Upper lobe of left lung (tissue), 6 donors: Measurements from ENCODE around the gene SPATA2. TPM values are rescaled to one million over a fixed set of nuclear protein-coding genes. Genes with fewer than 3 reads are reported as not detected.

Experiments used
- ATAC-seq, 2 donors: fragments of 200-7000 bp; cut with Tn5 transposase; one replicate each; pipeline ENCODE4 v1.9.1; 2022; ENCODE audit warnings: mild to moderate bottlenecking in 2 of 2, moderate library complexity in 2 of 2; ENCODE audit not compliant: low FRiP score in 2 of 2
- DNase-seq, 2 donors: peaks; one replicate each; pipeline ENCODE4 v3.0.0-alpha.2; 2019 to 2020
- H3K27ac ChIP-seq, 4 donors: fragments of 200-600 bp; sonication (generic); one replicate each; pipeline ENCODE4 v1.5.1; 2016 to 2019
- H3K27me3 ChIP-seq, 4 donors: fragments of 200-600 bp; sonication (generic); one replicate each; pipeline ENCODE4 v1.5.1; 2017 to 2019
- H3K36me3 ChIP-seq, 4 donors: fragments of 200-600 bp; sonication (generic); one replicate each; pipeline ENCODE4 v1.5.1; 2016 to 2019
- H3K4me1 ChIP-seq, 4 donors: fragments of 200-600 bp; sonication (generic); one replicate each; pipeline ENCODE4 v1.5.1; 2018 to 2019
- H3K4me3 ChIP-seq, 4 donors: fragments of 200-600 bp; sonication (generic); one replicate each; pipeline ENCODE4 v1.5.1; 2017 to 2019; ENCODE audit warnings: mild to moderate bottlenecking in 2 of 4, moderate library complexity in 1 of 4
- H3K9me3 ChIP-seq, 4 donors: fragments of 200-600 bp; sonication (generic); one replicate each; pipeline ENCODE4 v1.5.1; 2018 to 2019
- EP300 ChIP-seq, 4 donors: sonication (generic); formaldehyde crosslinking; IDR thresholded peaks; one replicate each; pipeline ENCODE4 v1.5.1; 2017; ENCODE audit warnings: antibody characterized with exemption in 4 of 4, control low read depth in 2 of 4
- POLR2A ChIP-seq, 4 donors: fragments of 450-650 bp; IDR thresholded peaks; one replicate each; pipeline ENCODE4 v1.5.1; 2016 to 2017; ENCODE audit warnings: antibody characterized with exemption in 4 of 4, mild to moderate bottlenecking in 2 of 4
- POLR2AphosphoS5 ChIP-seq, 2 donors: sonication (generic); formaldehyde crosslinking; IDR thresholded peaks; one replicate each; pipeline ENCODE4 v1.5.1; 2017; ENCODE audit warnings: antibody characterized with exemption in 2 of 2
- WGBS, 2 donors: methylation state at CpG; one replicate each; pipeline ENCODE4 v1.1.5; 2017 to 2018; 5-methylcytosine and 5-hydroxymethylcytosine counted together
- total RNA-seq, 6 donors: library from RNA; depleted of rRNA in 4 of 6; stranded (reverse); fragments of >200 nt in 4 of 6; gene quantifications; one replicate each; pipeline versions ENCODE4 v1.1.0 to v1.2.1, GENCODE V29; 2016 to 2021
- TF ChIP-seq, protein P1 (sequence below), 6 experiments: fragments of 450-650 bp in 4 of 6; fragments of 200-600 bp in 2 of 6; sonication (generic) in 2 of 6; IDR thresholded peaks; one replicate each; pipeline ENCODE4 v1.5.1; 2016 to 2019; ENCODE audit warnings: antibody characterized with exemption in 6 of 6
- donor health status: DM: no; HTN: no; CAD: no; lungs with moderate emphysema.
- donor health status: DM: no; HTN: yes; CAD: no; lungs with severe emphysema.

SPATA2 gene
- total RNA-seq, 6 donors from 2014 or later = 5.1 to 9.4 (median 6.4) TPM

DNA sequence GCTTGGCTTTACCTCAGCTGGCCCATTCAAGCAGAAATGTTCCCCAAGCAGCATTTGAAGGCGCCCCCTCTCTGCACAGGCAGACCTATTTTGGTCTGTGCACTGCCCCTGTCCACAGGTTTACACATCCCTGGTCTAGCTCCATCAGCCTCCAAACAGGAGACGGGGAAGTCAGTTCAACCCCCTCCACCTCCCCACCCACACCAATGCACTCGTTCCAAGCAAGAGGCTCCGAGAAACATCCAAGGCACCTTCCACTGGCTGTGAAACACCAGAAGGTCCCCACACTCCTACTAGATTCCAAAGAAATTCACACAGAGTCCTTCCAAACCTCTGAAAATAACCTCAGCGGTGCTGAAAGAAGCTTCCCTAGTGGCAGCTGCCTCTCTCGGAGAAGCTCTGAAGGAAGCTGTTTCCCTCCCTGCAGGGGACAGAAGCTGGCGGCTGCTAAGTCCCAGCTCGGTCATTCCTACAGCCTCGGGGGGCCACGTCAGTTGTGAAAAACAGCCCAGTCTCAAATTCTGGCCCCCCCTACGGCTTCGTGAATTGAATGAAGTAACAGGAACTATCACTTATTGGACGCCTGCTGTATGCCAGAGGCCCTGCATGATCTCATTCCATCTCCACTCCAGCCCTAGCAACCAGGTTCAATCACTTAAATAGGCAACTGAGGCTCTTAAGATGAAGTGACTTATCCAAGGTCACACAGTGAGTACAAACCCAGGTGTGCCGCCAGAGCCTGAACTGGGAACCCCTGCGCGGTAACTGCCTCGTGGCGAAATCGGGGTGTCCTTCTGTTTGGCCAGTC is 815 bp downstream of the SPATA2 start:
- DNase-seq (no peak), ATAC-seq (no peak)
- H3K9me3 ChIP-seq = no peaks in the 10 kb centered on the region
- TF ChIP-seq EP300 (IDR thresholded peaks at IDR 0.05) (no peak), POLR2AphosphoS5 (IDR thresholded peaks at IDR 0.05) (no peak), POLR2A (IDR thresholded peaks at IDR 0.05) (no peak)
- TF ChIP-seq, protein P1, sequence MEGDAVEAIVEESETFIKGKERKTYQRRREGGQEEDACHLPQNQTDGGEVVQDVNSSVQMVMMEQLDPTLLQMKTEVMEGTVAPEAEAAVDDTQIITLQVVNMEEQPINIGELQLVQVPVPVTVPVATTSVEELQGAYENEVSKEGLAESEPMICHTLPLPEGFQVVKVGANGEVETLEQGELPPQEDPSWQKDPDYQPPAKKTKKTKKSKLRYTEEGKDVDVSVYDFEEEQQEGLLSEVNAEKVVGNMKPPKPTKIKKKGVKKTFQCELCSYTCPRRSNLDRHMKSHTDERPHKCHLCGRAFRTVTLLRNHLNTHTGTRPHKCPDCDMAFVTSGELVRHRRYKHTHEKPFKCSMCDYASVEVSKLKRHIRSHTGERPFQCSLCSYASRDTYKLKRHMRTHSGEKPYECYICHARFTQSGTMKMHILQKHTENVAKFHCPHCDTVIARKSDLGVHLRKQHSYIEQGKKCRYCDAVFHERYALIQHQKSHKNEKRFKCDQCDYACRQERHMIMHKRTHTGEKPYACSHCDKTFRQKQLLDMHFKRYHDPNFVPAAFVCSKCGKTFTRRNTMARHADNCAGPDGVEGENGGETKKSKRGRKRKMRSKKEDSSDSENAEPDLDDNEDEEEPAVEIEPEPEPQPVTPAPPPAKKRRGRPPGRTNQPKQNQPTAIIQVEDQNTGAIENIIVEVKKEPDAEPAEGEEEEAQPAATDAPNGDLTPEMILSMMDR (IDR thresholded peaks at IDR 0.05) = no peak
- peak overlapping the region; percentile 78 to 95 (median 84) for H3K4me3 ChIP-seq
- H3K4me1 ChIP-seq = peaks cover 27 to 48% (median 39%) of the 10 kb centered on the region in 4 donors
- WGBS, 2 donors = 5 to 14% methylated on average over 12 to 19 of the region's 19 CpGs
- H3K27ac ChIP-seq = peak overlapping the region; percentile 96 to 99 (median 98)
- H3K36me3 ChIP-seq = peaks cover 0 to 9% (median 3%) of the 10 kb centered on the region in 4 donors
- no peaks in the 10 kb centered on the region for H3K27me3 ChIP-seq

DNA sequence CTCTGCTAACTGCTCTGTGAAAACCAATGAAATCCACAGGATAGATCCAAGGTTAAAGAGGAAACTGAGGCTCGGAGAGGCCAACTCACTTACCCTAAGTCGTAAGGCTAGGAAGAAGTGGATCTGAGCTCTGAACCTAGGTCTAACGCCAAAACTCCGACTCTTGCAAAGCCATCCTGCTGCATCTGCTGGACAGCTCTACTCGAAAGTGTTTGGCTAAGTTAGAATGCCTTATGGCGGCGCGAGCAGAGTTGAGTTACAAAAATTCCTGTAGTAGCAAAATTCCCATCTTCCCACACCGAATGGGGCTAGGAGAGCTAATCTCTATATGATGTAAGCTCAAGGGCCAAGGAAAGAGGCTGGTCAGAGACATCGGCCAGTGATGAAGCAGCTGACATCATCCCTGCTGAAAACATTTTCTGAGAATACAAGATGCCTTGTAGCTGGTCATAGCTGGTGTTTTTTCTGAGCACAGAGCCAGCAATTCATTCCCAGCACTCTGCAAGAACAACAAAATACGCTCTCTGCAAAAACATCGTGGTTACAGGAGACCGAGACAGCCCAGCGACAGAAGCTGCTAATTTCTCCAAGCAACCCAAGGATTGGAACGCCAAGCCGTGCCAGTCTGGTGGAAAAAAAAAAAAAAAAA is 1.8 kb downstream of the SPATA2 start:
- peaks cover 33 to 54% (median 42%) of the 10 kb centered on the region in 4 donors for H3K4me1 ChIP-seq
- no peaks in the 10 kb centered on the region for H3K27me3 ChIP-seq
- no peak overlapping the region for H3K27ac ChIP-seq
- H3K36me3 ChIP-seq = peaks cover 0 to 16% (median 5%) of the 10 kb centered on the region in 4 donors
- TF ChIP-seq, protein P1 (IDR thresholded peaks at IDR 0.05) = no peak
- no peak for TF ChIP-seq POLR2AphosphoS5 (IDR thresholded peaks at IDR 0.05)
- 82 to 90% methylated on average over 16 of the region's 16 CpGs for WGBS, 2 donors
- ATAC-seq (no peak), DNase-seq (no peak)
- H3K4me3 ChIP-seq = peak overlapping the region in 1 of 4 donors; percentile 95
- H3K9me3 ChIP-seq = no peaks in the 10 kb centered on the region

DNA sequence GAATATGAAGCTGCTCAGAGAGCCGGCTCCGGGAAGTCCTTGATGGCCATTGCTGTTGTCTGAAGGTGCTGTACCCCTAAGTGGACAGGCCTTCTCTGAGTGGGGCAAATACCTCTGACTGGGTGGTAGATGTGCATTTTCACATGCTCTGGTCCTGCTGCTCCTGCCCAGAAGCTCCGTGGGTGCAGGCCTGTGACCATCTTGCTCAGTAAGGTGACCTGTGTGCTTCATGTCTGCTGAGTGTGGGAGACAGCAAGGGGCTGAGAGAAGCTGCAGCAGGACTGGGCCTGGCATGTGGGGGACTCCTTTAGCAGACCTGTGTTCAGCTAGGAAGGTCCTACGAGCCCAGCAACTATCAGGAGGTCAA is 5.0 kb downstream of the SPATA2 start:
- TF ChIP-seq, protein P1 (IDR thresholded peaks at IDR 0.05) = no peak
- TF ChIP-seq POLR2A (IDR thresholded peaks at IDR 0.05) (no peak), POLR2AphosphoS5 (IDR thresholded peaks at IDR 0.05) (no peak), EP300 (IDR thresholded peaks at IDR 0.05) (no peak)
- H3K27me3 ChIP-seq = no peaks in the 10 kb centered on the region
- DNase-seq (no peak), ATAC-seq (no peak)
- no peak overlapping the region for H3K4me3 ChIP-seq
- H3K9me3 ChIP-seq = no peaks in the 10 kb centered on the region
- peaks cover 10 to 46% (median 35%) of the 10 kb centered on the region in 4 donors for H3K36me3 ChIP-seq
- H3K27ac ChIP-seq = peak overlapping the region in 3 of 4 donors; percentile 30 to 74 (median 67)
- H3K4me1 ChIP-seq = peaks cover 27 to 45% (median 38%) of the 10 kb centered on the region in 4 donors
- 84 to 100% methylated on average over 1 to 4 of the region's 4 CpGs for WGBS, 2 donors

- Histone ChIP-seq H3K27me3 (no peaks in the 10 kb centered on the region), H3K36me3 (peaks cover 12 to 52% (median 40%) of the 10 kb centered on the region in 4 donors), H3K27ac (peak overlapping the region; percentile 24 to 74 (median 48)), H3K4me1 (peaks cover 27 to 44% (median 37%) of the 10 kb centered on the region in 4 donors), H3K4me3 (no peak overlapping the region), H3K9me3 (no peaks in the 10 kb centered on the region)
- 59 to 72% methylated on average over 19 to 28 of the region's 28 CpGs for WGBS, 2 donors
- TF ChIP-seq EP300 (IDR thresholded peaks at IDR 0.05) = no peak
- TF ChIP-seq, protein P1 (IDR thresholded peaks at IDR 0.05) = peak in 3 of 6 experiments; percentile 12 to 37 (median 32)
- ATAC-seq (no peak), DNase-seq (no peak)
Observed at GRCh38 chr20:49909499-49910339, 5.6 kb downstream of the SPATA2 start.
